Liver (tissue), 3 donors: ENCODE data around the gene ADAT2.

Experiments
- JUND ChIP-seq, 2 donors: IDR thresholded peaks; 2 replicates each; pipeline ENCODE4 v1.6.1; 2016; ENCODE audit warnings: antibody characterized with exemption in 2 of 2
- RAD21 ChIP-seq, 2 donors: IDR thresholded peaks; 2 replicates each; pipeline ENCODE4 v1.6.1; 2016; ENCODE audit warnings: antibody characterized with exemption in 2 of 2, mild to moderate bottlenecking in 2 of 2
- YY1 ChIP-seq: IDR thresholded peaks from 2 replicates; pipeline ENCODE4 v1.6.1; 2016; ENCODE audit warnings: antibody characterized with exemption, mild to moderate bottlenecking
- TF ChIP-seq, protein P1 (sequence below): fragments of 150-350 bp; IDR thresholded peaks from 2 replicates; pipeline ENCODE4 v1.5.1; 2017; ENCODE audit warnings: improper control_type of control experiment, low read depth, low read length; ENCODE audit not compliant: missing input control
- TF ChIP-seq, protein P2 (sequence below): IDR thresholded peaks from 2 replicates; pipeline ENCODE4 v1.6.1; 2016; ENCODE audit warnings: antibody characterized with exemption
- TF ChIP-seq, protein P3 (sequence below): IDR thresholded peaks from 2 replicates; pipeline ENCODE4 v1.6.1; 2016; ENCODE audit warnings: antibody characterized with exemption, mild to moderate bottlenecking
- TF ChIP-seq, protein P4 (sequence below): IDR thresholded peaks from 2 replicates; pipeline ENCODE4 v1.6.1; 2016; ENCODE audit warnings: antibody characterized with exemption
- donor health status: healthy.
- donor health status: healthy.

DNA sequence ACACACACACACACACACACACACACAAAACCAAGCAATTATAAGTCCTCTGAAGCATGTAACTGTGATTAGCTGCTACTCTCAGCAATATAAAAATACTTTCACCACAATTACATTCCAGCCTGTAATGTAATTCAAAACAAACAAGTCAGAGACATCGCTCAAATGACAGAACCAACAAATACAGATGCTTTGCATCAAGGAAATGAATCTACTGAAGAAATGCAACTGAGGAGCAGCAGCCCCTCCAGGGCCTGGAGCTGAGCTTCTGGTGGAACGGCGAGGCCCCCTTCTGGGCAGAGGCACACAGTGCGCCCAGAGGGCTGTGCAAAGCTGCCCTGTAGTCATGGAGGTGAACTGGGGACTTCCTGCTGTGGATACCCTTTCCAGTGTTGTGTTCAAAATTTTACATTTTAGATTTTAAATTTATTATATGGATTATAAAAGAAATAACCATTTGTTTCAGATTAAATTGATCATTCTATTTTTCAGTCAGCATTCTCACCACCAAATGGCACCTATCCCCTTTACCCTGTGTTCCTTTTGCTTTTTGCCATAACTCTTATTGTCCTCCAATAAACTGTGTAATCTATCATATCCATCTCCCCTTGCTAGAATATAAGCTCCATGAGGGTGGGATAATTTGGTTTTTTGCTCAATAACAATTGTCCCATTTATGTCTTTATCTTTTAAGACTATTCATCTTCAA, 23.2 kb downstream of the ADAT2 start:
- TF ChIP-seq, protein P1, sequence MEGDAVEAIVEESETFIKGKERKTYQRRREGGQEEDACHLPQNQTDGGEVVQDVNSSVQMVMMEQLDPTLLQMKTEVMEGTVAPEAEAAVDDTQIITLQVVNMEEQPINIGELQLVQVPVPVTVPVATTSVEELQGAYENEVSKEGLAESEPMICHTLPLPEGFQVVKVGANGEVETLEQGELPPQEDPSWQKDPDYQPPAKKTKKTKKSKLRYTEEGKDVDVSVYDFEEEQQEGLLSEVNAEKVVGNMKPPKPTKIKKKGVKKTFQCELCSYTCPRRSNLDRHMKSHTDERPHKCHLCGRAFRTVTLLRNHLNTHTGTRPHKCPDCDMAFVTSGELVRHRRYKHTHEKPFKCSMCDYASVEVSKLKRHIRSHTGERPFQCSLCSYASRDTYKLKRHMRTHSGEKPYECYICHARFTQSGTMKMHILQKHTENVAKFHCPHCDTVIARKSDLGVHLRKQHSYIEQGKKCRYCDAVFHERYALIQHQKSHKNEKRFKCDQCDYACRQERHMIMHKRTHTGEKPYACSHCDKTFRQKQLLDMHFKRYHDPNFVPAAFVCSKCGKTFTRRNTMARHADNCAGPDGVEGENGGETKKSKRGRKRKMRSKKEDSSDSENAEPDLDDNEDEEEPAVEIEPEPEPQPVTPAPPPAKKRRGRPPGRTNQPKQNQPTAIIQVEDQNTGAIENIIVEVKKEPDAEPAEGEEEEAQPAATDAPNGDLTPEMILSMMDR: peak; percentile 93
- TF ChIP-seq JUND (IDR thresholded peaks at IDR 0.05): no peak
- TF ChIP-seq RAD21 (IDR thresholded peaks at IDR 0.05): peak; percentile 97 to 98
- TF ChIP-seq, protein P2, sequence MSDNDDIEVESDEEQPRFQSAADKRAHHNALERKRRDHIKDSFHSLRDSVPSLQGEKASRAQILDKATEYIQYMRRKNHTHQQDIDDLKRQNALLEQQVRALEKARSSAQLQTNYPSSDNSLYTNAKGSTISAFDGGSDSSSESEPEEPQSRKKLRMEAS: no peak
- TF ChIP-seq, protein P3, sequence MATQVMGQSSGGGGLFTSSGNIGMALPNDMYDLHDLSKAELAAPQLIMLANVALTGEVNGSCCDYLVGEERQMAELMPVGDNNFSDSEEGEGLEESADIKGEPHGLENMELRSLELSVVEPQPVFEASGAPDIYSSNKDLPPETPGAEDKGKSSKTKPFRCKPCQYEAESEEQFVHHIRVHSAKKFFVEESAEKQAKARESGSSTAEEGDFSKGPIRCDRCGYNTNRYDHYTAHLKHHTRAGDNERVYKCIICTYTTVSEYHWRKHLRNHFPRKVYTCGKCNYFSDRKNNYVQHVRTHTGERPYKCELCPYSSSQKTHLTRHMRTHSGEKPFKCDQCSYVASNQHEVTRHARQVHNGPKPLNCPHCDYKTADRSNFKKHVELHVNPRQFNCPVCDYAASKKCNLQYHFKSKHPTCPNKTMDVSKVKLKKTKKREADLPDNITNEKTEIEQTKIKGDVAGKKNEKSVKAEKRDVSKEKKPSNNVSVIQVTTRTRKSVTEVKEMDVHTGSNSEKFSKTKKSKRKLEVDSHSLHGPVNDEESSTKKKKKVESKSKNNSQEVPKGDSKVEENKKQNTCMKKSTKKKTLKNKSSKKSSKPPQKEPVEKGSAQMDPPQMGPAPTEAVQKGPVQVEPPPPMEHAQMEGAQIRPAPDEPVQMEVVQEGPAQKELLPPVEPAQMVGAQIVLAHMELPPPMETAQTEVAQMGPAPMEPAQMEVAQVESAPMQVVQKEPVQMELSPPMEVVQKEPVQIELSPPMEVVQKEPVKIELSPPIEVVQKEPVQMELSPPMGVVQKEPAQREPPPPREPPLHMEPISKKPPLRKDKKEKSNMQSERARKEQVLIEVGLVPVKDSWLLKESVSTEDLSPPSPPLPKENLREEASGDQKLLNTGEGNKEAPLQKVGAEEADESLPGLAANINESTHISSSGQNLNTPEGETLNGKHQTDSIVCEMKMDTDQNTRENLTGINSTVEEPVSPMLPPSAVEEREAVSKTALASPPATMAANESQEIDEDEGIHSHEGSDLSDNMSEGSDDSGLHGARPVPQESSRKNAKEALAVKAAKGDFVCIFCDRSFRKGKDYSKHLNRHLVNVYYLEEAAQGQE: no peak
- TF ChIP-seq, protein P4, sequence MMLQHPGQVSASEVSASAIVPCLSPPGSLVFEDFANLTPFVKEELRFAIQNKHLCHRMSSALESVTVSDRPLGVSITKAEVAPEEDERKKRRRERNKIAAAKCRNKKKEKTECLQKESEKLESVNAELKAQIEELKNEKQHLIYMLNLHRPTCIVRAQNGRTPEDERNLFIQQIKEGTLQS: no peak
- peak; percentile 76 for TF ChIP-seq YY1
